Endothelial cell of umbilical vein (primary cell): ENCODE data around the gene USH1C. TPM values are rescaled to one million over a fixed set of nuclear protein-coding genes. Genes with fewer than 3 reads are reported as not detected.

ENCODE experiments used
- BruUV-seq: library from RNA; stranded (reverse); fragments of 400-500 nt; replicated peaks from 2 replicates; lab custom pipeline; 2021; lab: Mats Ljungman, UMichigan
- CTCF ChIA-PET: fragments of 300-600, 350-600 bp; sonication (Branson Sonifier 250); formaldehyde crosslinking; loops from one replicate; lab custom pipeline; 2021; ENCODE audit warnings: antibody characterized with exemption, inconsistent platforms; lab: Charles Lee
- POLR2A ChIA-PET: fragments of 300-600, 350-600 bp; sonication (Branson Sonifier 250); formaldehyde crosslinking; loops from one replicate; lab custom pipeline; 2021; ENCODE audit warnings: antibody characterized with exemption, inconsistent platforms; lab: Charles Lee
- DNase-seq: peaks from one replicate; pipeline ENCODE4 v3.0.0-alpha.2; 2011; ENCODE audit warnings: low read depth, low spot score
- FAIRE-seq: peaks from 2 replicates; lab custom pipeline; 2011; peaks lifted over from hg19 to GRCh38; lab: Jason Lieb, UNC
- H2AFZ ChIP-seq: 2 replicates; pipeline ENCODE4 v1.6.0; 2012; ENCODE audit warnings: low read depth, low read length, control low read depth, inconsistent platforms
- H3K27ac ChIP-seq: 2 replicates; pipeline ENCODE4 v1.5.1; 2011; ENCODE audit warnings: low read depth, mild to moderate bottlenecking, control low read depth, low read length, moderate library complexity; ENCODE audit not compliant: insufficient read depth
- H3K27me3 ChIP-seq, 2 experiments: 2 replicates each; pipeline versions ENCODE4 v1.6.0 to v1.6.1; 2011; ENCODE audit warnings: low read length in 2 of 2, mixed read lengths in 1 of 2; ENCODE audit not compliant: control insufficient read depth in 2 of 2, insufficient read depth in 2 of 2
- H3K36me3 ChIP-seq, 2 experiments: 2 replicates in 1 of 2; 3 replicates in 1 of 2; pipeline ENCODE4 v1.5.1; 2011; ENCODE audit warnings: low read length in 2 of 2, mild to moderate bottlenecking in 1 of 2, moderate library complexity in 1 of 2; ENCODE audit not compliant: control insufficient read depth in 2 of 2, insufficient read depth in 2 of 2; ENCODE audit errors: extremely low read depth in 1 of 2
- H3K4me1 ChIP-seq: 3 replicates; pipeline ENCODE4 v1.5.1; 2011; ENCODE audit warnings: mild to moderate bottlenecking, low read length; ENCODE audit not compliant: control insufficient read depth, insufficient read depth; ENCODE audit errors: extremely low read depth
- H3K4me2 ChIP-seq: 2 replicates; pipeline ENCODE4 v1.6.1; 2011; ENCODE audit warnings: low read length, control low read depth, mixed read lengths; ENCODE audit not compliant: insufficient read depth
- H3K4me3 ChIP-seq, 3 experiments: fragments of 200-600 bp in 1 of 3; sonication (generic), shearing (Covaris generic) in 1 of 3; replicated peaks in 1 of 3; 2 replicates each; pipeline ENCODE4 v1.5.1; 2011 to 2016; ENCODE audit warnings: control low read depth in 3 of 3, low read length in 3 of 3, mild to moderate bottlenecking in 2 of 3, inconsistent platforms in 1 of 3, low read depth in 1 of 3, moderate library complexity in 1 of 3; ENCODE audit not compliant: insufficient read depth in 1 of 3
- H3K79me2 ChIP-seq: 2 replicates; pipeline ENCODE4 v1.6.0; 2012; ENCODE audit warnings: low read length, inconsistent platforms; ENCODE audit not compliant: control insufficient read depth, insufficient read depth
- H3K9ac ChIP-seq: replicated peaks from 2 replicates; pipeline ENCODE3; 2011; ENCODE audit warnings: low read length, control low read depth; ENCODE audit not compliant: insufficient read depth; ENCODE audit errors: extremely low read depth
- H3K9me1 ChIP-seq: replicated peaks from 3 replicates; pipeline ENCODE4 v1.6.0; 2011; ENCODE audit warnings: mild to moderate bottlenecking, low read length; ENCODE audit not compliant: control insufficient read depth, insufficient read depth; ENCODE audit errors: extremely low read depth
- H3K9me3 ChIP-seq: replicated peaks from 2 replicates; pipeline ENCODE4 v1.5.1; 2012; ENCODE audit warnings: low read length, inconsistent platforms; ENCODE audit not compliant: control insufficient read depth, insufficient read depth
- H4K20me1 ChIP-seq: replicated peaks from 2 replicates; pipeline ENCODE3; 2011; ENCODE audit warnings: mild to moderate bottlenecking, low read length; ENCODE audit not compliant: control insufficient read depth, insufficient read depth; ENCODE audit errors: extremely low read depth
- CTCF ChIP-seq, 2 donors: IDR thresholded peaks; 1 replicate in 1 of 2; 2 replicates in 1 of 2; pipeline ENCODE4 v1.5.1; 2011; ENCODE audit warnings: low read length in 2 of 2, mild to moderate bottlenecking in 2 of 2, moderate library complexity in 2 of 2, control low read depth in 1 of 2, inconsistent platforms in 1 of 2, low read depth in 1 of 2; ENCODE audit not compliant: insufficient read depth in 1 of 2; ENCODE audit errors: extremely low read depth in 1 of 2
- EZH2 ChIP-seq: IDR thresholded peaks from 2 replicates; pipeline ENCODE4 v1.6.1; 2012; ENCODE audit warnings: borderline replicate concordance, low read depth, mild to moderate bottlenecking, moderate library complexity, low read length, inconsistent platforms; ENCODE audit not compliant: severe bottlenecking
- FOS ChIP-seq: IDR thresholded peaks from 2 replicates; pipeline ENCODE4 v1.6.1; 2011; ENCODE audit warnings: mild to moderate bottlenecking, low read length, moderate library complexity, borderline replicate concordance; ENCODE audit not compliant: insufficient read depth
- MAX ChIP-seq: IDR thresholded peaks from 2 replicates; pipeline ENCODE4 v1.6.1; 2011; ENCODE audit not compliant: insufficient read depth, insufficient read length
- MYC ChIP-seq: IDR thresholded peaks from one replicate; pipeline ENCODE4 v1.6.1; 2011; ENCODE audit warnings: mild to moderate bottlenecking, low read depth, low read length
- POLR2A ChIP-seq: IDR thresholded peaks from 2 replicates; pipeline ENCODE4 v1.6.1; 2012; ENCODE audit warnings: low read depth, mild to moderate bottlenecking, control low read depth, low read length
- POLR2AphosphoS5 ChIP-seq: IDR thresholded peaks from 2 replicates; pipeline ENCODE4 v1.6.1; 2012; ENCODE audit warnings: low read depth, mild to moderate bottlenecking, control low read depth, low read length, moderate library complexity; ENCODE audit not compliant: insufficient read depth
- dilution Hi-C: fragments of 300-500 bp; cut with MboI; formaldehyde crosslinking; loops from one replicate; pipeline ENCODE4 v1.15.0; 2019; ENCODE audit warnings: low sequenced_read_pairs; ENCODE audit not compliant: extremely low pct_ligation_motif_present
- intact Hi-C: fragments of 100-400 bp; cut with micrococcal nuclease; formaldehyde crosslinking; loops from one replicate; pipeline ENCODE4 v1.10.0; 2022
- polyA plus RNA-seq, 4 experiments: library from polyadenylated mRNA; depleted of rRNA in 3 of 4; stranded (reverse) in 3 of 4; unstranded in 1 of 4; fragments of >200 nt; gene quantifications; 2 replicates each; pipeline versions ENCODE4 v1.2.1 to v1.2.3, GENCODE V29; 2011 to 2012; ENCODE audit warnings: missing spikeins in 1 of 4
- total RNA-seq: library from RNA; stranded (reverse); gene quantifications from 2 replicates; pipeline ENCODE4 v1.2.3, GENCODE V29; 2021

Gene USH1C
- total and polyA plus RNA-seq, 2 donors (not counting 3 experiments of a cell fraction or from before 2014, with no cell fraction given) = not detected

- no peak overlapping the region for H3K4me3 ChIP-seq
- intact Hi-C loops = no loop called here
- DNase-seq = no peak
- BruUV-seq = no TSS peak
- no peak overlapping the region for H2AFZ ChIP-seq
- H3K27ac ChIP-seq = no peak overlapping the region
- H3K9ac ChIP-seq = no peak overlapping the region
- dilution Hi-C loops = no loop called here
- TF ChIP-seq POLR2A (no peak), FOS (no peak), EZH2 (no peak), MAX (no peak), POLR2AphosphoS5 (no peak), CTCF (IDR thresholded peaks at IDR 0.05; ENCODE audit: extremely low read depth in 1 of 2, insufficient read depth in 1 of 2, low read depth in 1 of 2, low read length in 2 of 2) (no peak), MYC (no peak)
- no peaks in the 10 kb centered on the region for H3K9me1 ChIP-seq
- ChIA-PET POLR2A (no interaction called here), CTCF (interaction anchor here (1.0 kb wide), 1 partner anchor 23 kb away, joined by 3 read pairs; no protein-coding TSS in a partner anchor)
- no peaks in the 10 kb centered on the region for H3K9me3 ChIP-seq
- no peaks in the 10 kb centered on the region for H3K4me1 ChIP-seq
- H3K27me3 ChIP-seq = peaks cover 0 to 4% of the 10 kb centered on the region in 2 experiments
- no peak overlapping the region for H3K4me2 ChIP-seq
- no peaks in the 10 kb centered on the region for H4K20me1 ChIP-seq
- FAIRE-seq = no peak
- H3K79me2 ChIP-seq = no peaks in the 10 kb centered on the region
- H3K36me3 ChIP-seq = no peaks in the 10 kb centered on the region
These were observed 6.5 kb upstream of the USH1C start for GRCh38 chr11:17550450-17551346.
